Measurements from ENCODE around the gene RUNX2.

The RUNX2 gene

GRCh38 chr6:45514454-45515230, 186.5 kb downstream of the RUNX2 start:
- DNase-seq (ENCODE audit: low spot score): no peak

GRCh38 chr6:45518013-45518720, 190.0 kb downstream of the RUNX2 start:
- DNase-seq (ENCODE audit: low spot score): no peak

DNA sequence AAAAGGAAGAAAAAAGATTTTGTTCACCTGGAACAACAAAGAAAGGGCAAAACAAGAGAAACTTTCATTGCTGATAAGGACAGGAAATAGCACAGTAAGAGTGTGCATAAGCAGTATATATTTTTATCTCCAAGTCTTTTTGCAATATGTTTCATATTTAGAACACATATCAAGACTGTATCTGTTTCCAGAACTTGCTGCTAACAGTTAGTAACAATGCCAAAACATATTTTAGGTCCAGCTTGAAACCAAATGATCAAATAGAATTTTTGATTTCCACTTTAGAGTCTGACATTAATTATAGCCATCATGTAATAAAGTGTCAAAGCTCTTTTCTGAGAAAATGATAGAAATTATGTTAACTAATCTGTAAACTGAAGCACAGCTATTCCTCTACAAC, 193.1 kb downstream of the RUNX2 start:
- no peak for DNase-seq (ENCODE audit: low spot score)

- no peak for DNase-seq (ENCODE audit: low spot score)
These were observed 194.4 kb downstream of the RUNX2 start for GRCh38 chr6:45522486-45522885.

DNA sequence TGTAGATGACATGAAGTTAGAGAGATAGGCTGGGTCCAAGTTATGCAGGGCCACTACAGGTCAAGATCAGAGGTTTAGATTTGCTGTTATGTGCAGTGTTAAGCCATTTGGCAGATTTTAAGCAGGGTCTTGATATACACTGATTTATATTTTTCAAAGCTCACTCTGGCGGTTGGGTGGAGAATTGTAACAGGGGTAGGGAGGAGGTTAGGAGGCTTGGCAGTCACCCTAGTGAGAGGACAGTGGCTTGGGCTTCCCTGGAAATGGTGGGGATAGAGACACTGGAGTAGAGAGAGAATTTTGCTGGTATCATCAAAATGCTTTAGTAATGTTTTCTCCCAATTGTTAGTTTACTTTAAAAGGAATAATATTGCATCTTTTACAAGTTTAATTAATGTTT, 199.1 kb downstream of the RUNX2 start:
- no peak for DNase-seq (ENCODE audit: low spot score)

DNA sequence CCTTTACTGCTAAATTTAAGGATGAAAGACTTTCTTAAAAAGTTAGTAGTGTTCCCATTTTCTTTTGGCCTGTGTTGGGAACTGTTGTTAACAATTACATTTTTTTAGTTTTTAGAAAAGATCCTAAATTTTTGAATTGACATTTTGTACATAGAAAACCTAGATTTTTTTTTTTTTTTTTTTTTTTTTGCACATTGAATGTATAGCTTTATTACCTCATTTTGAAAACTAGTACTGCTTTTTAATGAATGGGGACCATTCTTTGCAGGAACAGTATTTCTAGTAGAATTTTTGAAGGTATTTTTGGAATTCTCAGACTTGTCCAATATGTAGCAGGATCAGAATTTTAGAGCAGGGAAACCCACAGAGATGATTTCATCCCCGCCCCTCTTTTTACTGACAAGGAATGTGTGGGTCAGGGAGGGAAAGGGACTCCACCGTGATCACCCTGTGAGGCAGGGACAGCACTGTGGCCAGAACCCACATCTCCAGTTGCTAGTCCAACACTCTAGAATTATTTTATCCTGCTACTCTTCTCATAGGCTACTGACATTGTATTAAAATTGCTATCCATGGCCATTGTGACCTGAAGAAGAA, 204.0 kb downstream of the RUNX2 start:
- no peak for DNase-seq (ENCODE audit: low spot score)

DNA sequence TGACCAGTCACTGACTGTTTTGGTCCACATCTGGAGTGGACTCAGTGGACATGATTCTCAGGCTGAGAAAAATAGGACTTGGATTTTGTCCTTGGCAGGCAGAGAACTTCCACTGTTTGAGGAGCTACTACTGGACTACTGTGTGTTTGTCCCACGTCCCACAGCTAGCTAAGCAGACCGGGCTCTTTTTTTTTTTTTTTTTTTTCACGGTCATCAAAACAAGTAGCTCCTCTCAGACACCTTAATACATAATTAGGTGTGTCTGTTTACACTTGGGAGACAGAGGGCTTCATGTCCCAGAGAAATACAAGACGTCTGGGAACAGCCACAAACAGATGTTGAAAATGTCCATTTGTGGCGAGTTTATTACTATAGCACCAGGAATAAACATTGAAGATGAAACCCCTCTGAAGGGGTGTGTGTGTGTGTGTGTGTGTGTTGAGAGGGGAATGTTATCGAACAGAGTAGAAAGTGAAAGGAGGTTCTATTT, 204.6 kb downstream of the RUNX2 start:
- no peak for DNase-seq (ENCODE audit: low spot score)

GRCh38 chr6:45533386-45533785, 205.3 kb downstream of the RUNX2 start:
- DNase-seq (ENCODE audit: low spot score): no peak

DNA sequence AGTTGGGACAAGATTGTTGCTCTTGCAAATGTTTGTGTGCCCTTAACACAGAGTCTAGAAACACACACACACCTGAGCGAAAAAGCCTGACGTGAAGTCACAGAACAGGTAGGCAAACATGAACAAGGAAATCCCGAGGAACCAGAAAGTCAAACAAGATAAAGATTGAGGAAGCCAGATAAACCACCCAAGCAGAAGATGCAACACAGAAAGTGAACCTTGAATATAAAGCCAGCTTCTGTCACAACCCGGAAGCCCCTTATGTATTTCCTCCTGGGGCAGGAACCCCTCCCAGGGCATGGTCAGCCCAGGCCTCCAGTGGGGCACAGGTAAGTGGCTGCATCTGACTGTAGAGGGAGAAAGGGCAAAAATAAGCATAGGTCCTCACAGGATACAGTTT, 207.8 kb downstream of the RUNX2 start:
- no peak for DNase-seq (ENCODE audit: low spot score)

DNA sequence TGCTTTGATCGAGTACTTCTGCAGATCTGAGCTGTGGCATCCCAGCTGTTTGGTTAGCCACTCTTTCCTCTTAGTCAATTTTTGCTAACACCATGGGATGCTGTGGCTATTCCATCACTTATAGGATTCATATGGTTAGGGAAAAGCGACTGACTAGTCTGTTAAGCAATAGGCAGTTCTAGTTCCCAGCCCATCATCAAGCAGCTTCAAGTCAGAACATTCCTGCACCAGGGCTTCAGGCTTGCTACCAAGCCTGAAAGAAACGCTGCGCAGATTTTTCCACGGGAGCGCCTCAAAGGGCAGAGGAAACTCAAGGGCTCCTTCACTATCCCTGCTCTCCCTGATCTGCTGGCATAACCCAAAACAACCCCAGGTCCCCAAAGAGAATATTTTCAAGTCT, 209.4 kb downstream of the RUNX2 start:
- no peak for DNase-seq (ENCODE audit: low spot score)

DNA sequence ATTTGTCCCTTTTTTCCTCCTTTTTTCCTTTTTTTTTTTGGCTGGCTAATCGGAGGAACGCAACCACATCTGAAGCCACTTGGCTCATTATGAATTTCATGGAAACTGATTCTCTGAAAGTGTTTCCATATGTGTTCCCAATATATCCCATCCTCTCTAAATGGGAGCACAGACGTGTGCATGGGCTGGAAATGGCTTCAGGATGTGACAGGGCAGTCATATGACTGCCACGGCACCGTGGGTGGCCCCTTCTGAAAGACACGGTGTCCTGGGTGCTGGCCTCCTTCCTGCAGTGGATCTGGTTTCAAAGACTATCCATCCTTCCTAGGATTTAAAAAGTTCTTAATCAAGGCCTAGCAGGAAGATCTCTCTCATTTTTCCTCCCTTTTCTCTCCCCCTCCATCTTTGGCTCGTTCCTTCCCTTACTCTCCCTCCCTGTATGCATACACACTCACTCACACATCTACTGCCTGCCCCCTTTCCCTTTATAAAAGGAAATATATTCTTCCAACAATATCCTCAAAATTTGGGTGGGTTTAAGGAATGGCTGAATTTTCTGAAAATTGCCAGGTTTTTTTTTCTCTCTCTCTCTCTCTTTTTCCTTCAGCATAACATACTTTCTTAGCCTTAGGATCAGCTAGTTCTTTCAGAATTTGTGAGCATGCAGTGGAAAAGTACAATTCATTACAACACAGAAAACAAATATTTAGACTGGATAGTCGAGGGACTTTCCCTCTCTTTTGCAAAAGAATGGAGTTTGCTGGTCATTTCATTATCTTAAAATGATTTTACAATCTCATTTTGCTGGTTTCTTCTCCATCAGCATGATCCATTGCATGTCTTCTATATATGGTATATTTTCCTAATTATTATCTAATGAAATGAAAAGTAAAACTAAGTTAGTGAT, 210.8 kb downstream of the RUNX2 start:
- DNase-seq (ENCODE audit: low spot score): no peak

DNA sequence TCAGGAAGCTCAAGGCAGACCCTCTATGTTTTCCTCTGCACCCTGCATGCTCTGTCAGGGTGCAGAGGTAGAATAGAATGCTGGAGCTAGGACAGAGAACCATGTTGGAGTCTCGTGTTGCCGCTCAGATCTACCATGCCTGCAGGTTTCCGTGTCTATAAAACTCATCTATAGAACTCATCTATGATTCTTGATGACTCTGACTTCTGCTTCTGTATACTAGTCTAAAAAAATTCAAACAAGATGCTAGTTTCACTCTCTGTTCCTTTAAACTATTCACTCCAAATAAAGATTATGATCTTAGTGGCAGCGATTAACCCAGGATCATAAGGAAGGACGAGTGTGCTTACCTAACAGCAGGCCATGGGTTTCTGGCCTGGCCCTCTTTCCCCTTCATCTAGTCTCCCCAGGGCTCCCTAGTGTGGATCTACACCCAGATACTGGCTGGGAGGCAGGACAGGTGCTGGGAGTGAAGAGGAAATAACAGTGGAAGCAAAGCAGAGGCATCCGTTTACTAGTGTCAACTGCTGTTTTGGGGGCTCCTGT, 212.3 kb downstream of the RUNX2 start:
- no peak for DNase-seq (ENCODE audit: low spot score)

GRCh38 chr6:45541934-45542333, 213.8 kb downstream of the RUNX2 start:
- DNase-seq (ENCODE audit: low spot score): no peak

- no peak for DNase-seq (ENCODE audit: low spot score)
These were observed 215.4 kb downstream of the RUNX2 start for GRCh38 chr6:45543298-45544235.

DNA sequence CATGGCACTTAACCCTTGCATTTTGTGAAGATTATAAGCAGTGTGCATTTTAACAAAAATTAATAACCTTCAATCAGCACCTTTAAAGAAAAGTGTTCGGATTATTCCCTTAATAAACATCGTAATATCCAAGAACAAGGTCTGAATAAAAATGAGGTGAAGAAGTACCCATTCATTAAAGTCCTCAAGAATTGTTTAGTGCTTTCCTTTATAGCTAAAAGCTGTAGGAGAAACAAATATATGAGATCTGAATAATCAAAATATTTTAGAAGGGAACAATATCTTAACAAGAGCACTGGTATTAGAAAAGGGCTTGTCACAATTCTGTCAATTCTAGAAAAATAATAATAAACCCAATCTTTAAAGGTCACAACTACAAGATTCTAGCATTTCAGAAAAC, 217.3 kb downstream of the RUNX2 start:
- no peak for DNase-seq (ENCODE audit: low spot score)

GRCh38 chr6:45548657-45549515, 220.8 kb downstream of the RUNX2 start:
- no peak for DNase-seq (ENCODE audit: low spot score)

GRCh38 chr6:45552536-45552935, 224.4 kb downstream of the RUNX2 start:
- no peak for DNase-seq (ENCODE audit: low spot score)

- DNase-seq (ENCODE audit: low spot score): no peak
These were observed 225.7 kb downstream of the RUNX2 start for GRCh38 chr6:45553730-45554344.

DNA sequence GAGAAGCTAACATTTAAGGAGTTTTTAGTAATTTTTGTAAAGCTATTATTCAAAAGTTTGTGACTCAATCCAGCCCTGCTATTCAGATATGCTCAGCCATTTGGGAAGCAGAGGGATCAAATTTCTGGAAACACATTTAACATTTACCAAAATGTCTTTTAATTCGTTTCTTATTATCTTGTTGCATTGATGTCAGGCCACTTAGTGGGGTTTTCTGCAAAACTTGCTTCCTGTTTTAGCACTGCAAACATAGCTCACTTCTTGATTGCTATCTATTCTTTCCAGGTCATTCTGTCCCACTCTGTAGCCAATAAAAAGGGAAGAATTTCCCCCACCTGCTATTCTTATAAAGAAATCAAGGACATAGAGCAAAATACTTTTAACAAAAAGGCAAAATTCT, 226.5 kb downstream of the RUNX2 start:
- no peak for DNase-seq (ENCODE audit: low spot score)

Data from hematopoietic multipotent progenitor cell treated with erythropoietin and hydrocortisone succinate and interleukin-3 and kit ligand, for 15 days (in vitro differentiated cells).